B cell (primary cell): ENCODE measurements around the gene TTC23L.

Experiments
- EZH2 ChIP-seq: IDR thresholded peaks from 2 replicates; pipeline ENCODE4 v1.6.1; 2012; ENCODE audit warnings: borderline replicate concordance, low read depth, mild to moderate bottlenecking, moderate library complexity, low read length; ENCODE audit not compliant: insufficient read depth, poor library complexity, severe bottlenecking
- TF ChIP-seq, protein P1 (sequence below): fragments of 200-600 bp; IDR thresholded peaks from one replicate; pipeline ENCODE4 v1.8.0; 2022; ENCODE audit warnings: antibody characterized with exemption, mild to moderate bottlenecking

DNA sequence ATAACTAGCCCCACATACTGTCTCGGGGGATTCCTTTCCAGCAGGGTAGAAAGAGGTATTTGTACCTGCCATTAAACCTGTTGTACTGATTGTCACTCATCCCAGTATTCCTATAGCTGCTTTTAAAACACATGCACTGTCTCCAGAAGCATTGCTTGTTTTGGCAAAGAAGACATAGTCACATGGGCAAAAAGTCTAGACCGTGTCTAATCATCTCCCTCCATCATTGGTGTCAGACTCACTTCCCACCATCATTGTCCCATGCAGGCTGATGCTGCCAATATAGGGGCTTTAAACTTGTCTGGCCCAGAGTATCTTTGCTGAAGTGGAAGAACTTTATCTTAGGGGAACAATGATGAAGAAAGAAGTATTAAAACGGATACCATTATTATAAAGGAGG is 103.0 kb downstream of the TTC23L start:
- TF ChIP-seq EZH2 = no peak
- TF ChIP-seq, protein P1, sequence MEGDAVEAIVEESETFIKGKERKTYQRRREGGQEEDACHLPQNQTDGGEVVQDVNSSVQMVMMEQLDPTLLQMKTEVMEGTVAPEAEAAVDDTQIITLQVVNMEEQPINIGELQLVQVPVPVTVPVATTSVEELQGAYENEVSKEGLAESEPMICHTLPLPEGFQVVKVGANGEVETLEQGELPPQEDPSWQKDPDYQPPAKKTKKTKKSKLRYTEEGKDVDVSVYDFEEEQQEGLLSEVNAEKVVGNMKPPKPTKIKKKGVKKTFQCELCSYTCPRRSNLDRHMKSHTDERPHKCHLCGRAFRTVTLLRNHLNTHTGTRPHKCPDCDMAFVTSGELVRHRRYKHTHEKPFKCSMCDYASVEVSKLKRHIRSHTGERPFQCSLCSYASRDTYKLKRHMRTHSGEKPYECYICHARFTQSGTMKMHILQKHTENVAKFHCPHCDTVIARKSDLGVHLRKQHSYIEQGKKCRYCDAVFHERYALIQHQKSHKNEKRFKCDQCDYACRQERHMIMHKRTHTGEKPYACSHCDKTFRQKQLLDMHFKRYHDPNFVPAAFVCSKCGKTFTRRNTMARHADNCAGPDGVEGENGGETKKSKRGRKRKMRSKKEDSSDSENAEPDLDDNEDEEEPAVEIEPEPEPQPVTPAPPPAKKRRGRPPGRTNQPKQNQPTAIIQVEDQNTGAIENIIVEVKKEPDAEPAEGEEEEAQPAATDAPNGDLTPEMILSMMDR = no peak
